ACC112 (cell line): ENCODE results near the gene HOXC4.

Source experiments
- H2AFZ ChIP-seq: fragments of 200-600 bp; sonication (generic); one replicate; pipeline ENCODE4 v1.6.0; 2017; ENCODE audit warnings: antibody characterized with exemption, low read length; ENCODE audit not compliant: unreplicated experiment
- H3K27ac ChIP-seq: fragments of 200-600 bp; sonication (generic); 2 replicates; pipeline ENCODE4 v1.5.1; 2014; ENCODE audit warnings: low read depth, mild to moderate bottlenecking, antibody characterized with exemption, low read length, moderate library complexity
- H3K27me3 ChIP-seq: fragments of 200-600 bp; sonication (generic); 2 replicates; pipeline ENCODE4 v1.6.1; 2014; ENCODE audit warnings: mild to moderate bottlenecking, antibody characterized with exemption, low read length, moderate library complexity, mixed read lengths; ENCODE audit not compliant: insufficient read depth
- H3K36me3 ChIP-seq: fragments of 200-600 bp; sonication (generic); 2 replicates; pipeline ENCODE4 v1.6.1; 2016; ENCODE audit warnings: mild to moderate bottlenecking, antibody characterized with exemption, low read length, moderate library complexity, mixed read lengths; ENCODE audit not compliant: insufficient read depth
- H3K4me1 ChIP-seq: fragments of 200-600 bp; sonication (generic); one replicate; pipeline ENCODE4 v1.6.1; 2016; ENCODE audit warnings: low read length, mixed read lengths; ENCODE audit not compliant: insufficient read depth, unreplicated experiment, control insufficient read depth
- H3K4me3 ChIP-seq: fragments of 200-600 bp; sonication (generic); 2 replicates; pipeline ENCODE4 v1.5.1; 2014; ENCODE audit warnings: mild to moderate bottlenecking, low read depth, low read length
- H3K79me2 ChIP-seq: fragments of 200-600 bp; sonication (generic); one replicate; pipeline ENCODE4 v1.6.0; 2016; ENCODE audit warnings: low read length; ENCODE audit not compliant: control insufficient read depth, unreplicated experiment, insufficient read depth

Gene HOXC4

DNA sequence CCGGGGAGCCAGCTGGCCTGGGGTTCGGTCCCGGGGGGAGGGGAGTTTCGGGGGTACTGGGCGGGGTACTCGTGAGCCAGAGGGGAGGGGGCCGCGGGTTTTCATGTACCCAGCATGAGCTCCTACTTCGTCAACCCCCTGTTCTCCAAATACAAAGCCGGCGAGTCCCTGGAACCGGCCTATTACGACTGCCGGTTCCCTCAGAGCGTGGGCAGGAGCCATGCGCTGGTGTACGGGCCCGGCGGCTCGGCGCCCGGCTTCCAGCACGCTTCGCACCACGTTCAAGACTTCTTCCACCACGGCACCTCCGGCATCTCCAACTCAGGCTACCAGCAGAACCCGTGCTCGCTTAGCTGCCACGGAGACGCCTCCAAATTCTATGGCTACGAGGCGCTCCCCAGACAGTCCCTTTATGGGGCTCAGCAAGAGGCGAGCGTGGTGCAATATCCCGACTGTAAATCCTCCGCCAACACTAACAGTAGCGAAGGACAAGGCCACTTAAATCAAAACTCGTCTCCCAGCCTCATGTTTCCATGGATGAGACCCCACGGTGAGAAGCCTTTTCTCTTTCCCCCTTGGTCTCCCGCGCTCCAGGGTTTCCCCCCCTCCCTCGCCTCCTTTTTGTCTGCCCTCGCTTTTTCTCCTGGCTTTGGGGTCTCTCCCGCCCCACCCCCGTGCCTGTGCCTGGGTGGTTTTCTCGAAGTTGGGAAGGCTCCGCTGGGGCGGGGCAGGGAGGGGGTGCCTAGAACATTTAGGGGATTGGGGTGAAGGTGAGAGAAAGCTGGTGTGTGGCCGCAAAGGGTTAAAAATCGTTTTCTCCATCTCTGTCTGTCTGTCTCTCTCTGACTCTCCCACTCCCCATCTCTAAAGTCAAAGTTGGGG, 44.2 kb upstream of the HOXC4 start:
- H3K27me3 ChIP-seq = peaks cover 3% of the 10 kb centered on the region; the same call in 1 of the 2 replicates
- H3K4me1 ChIP-seq = peaks cover 46% of the 10 kb centered on the region
- peaks cover 7% of the 10 kb centered on the region for H3K79me2 ChIP-seq
- H3K27ac ChIP-seq = no peak overlapping the region
- peak overlapping the region; percentile 93 for H2AFZ ChIP-seq
- no peaks in the 10 kb centered on the region for H3K36me3 ChIP-seq
- H3K4me3 ChIP-seq = peak overlapping the region; percentile 80

GRCh38 chr12:54010053-54010971, 43.3 kb upstream of the HOXC4 start:
- H3K4me3 ChIP-seq = peak overlapping the region; percentile 80
- H3K27me3 ChIP-seq = peaks cover 2% of the 10 kb centered on the region; the same call in 1 of the 2 replicates
- peaks cover 7% of the 10 kb centered on the region for H3K79me2 ChIP-seq
- peak overlapping the region; percentile 93 for H2AFZ ChIP-seq
- peaks cover 48% of the 10 kb centered on the region for H3K4me1 ChIP-seq
- no peak overlapping the region for H3K27ac ChIP-seq
- no peaks in the 10 kb centered on the region for H3K36me3 ChIP-seq

- Histone ChIP-seq H3K79me2 (peaks cover 7% of the 10 kb centered on the region), H3K4me3 (peak overlapping the region; percentile 80), H3K4me1 (peaks cover 54% of the 10 kb centered on the region), H2AFZ (no peak overlapping the region), H3K27me3 (no peaks in the 10 kb centered on the region), H3K27ac (no peak overlapping the region), H3K36me3 (no peaks in the 10 kb centered on the region)
Measured at GRCh38 chr12:54010972-54011664, 42.5 kb upstream of the HOXC4 start.

DNA sequence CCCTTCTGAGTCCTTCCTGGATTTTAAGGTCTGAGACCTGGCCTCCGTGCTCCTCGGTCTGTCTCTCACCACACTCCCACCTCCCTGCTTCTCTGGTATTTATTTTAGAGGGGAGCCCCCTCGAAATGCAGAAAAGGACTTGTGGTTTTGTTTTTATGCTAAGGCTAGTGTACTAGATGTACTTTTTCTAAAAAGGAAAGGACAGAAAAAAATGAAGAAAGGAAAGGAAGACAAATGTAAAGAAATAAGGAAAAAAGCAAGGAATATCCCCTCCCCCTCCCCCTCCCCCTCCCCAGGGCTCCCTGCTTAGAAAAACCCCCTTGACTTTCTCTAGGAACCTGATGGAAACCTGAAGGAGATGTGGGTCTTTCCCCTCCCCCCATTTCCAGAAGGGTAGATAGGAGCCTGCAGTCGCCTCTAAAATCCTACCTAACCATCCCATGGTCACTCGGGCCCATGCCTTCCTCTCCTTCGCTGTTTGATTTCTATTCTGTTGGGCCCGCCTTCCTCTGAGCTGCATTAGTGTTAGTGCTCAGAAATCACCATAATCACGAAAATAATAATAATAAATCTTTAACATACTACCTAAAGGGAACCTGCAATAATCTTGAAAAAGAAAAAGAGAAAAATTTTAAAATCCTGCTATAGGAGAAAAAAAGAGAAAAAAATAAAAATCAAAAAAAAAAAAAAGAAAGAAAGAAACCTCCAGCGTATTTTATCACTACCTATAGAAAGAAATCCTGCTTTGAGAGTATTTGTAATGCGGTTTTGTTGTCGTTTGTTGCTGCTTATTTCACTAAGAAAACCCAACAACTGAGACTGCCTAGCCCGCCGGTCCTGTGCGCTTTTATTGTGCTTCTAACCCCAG, 41.7 kb upstream of the HOXC4 start:
- Histone ChIP-seq H2AFZ (no peak overlapping the region), H3K36me3 (no peaks in the 10 kb centered on the region), H3K4me3 (peak overlapping the region; percentile 80), H3K4me1 (peaks cover 51% of the 10 kb centered on the region), H3K79me2 (peaks cover 7% of the 10 kb centered on the region), H3K27me3 (no peaks in the 10 kb centered on the region), H3K27ac (no peak overlapping the region)

DNA sequence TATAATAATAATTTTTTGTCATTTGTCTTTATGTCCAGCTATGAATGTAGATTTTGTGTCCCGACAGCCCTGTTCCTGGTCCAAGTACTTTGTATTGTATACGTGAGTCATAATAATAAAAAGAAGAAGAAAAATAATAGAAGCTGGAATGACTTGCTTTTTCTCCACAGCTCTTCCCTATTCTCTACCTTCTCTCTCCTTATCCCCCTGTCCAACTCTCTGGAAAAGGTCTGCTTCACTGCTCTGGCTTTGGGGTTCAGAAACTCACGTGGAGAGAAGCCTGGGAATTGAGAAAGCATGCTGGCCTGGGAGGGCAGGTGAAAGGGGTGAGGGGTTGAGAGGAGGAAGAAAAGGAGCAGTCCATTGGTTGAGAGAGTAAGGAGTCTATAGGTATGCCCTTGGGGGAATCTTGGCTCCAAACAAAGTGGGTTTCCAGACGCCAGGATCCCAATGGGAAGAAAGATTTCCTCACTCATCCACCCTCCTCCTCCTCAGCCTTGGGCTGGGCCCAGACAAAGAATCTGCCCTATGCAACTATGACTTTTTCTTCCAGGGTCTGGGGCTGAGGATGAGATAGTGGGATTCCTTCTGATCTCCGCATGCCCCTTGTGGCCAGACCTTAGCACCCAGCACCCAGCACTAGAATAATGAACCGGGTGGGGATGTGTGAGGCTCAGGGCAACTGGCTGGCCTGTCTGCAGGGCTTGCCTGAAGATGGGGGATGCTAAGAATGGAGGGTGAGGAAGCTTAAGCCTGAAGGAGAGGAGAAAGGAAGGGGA, 40.8 kb upstream of the HOXC4 start:
- Histone ChIP-seq H3K79me2 (peaks cover 7% of the 10 kb centered on the region), H3K27ac (peak overlapping the region; percentile 51; the same call in 1 of the 2 replicates), H3K4me1 (peaks cover 44% of the 10 kb centered on the region), H3K36me3 (no peaks in the 10 kb centered on the region), H3K4me3 (no peak overlapping the region), H2AFZ (no peak overlapping the region), H3K27me3 (no peaks in the 10 kb centered on the region)

- H3K4me3 ChIP-seq = peak overlapping the region; percentile 42
- H3K4me1 ChIP-seq = peaks cover 45% of the 10 kb centered on the region
- no peak overlapping the region for H3K27ac ChIP-seq
- H3K79me2 ChIP-seq = peaks cover 6% of the 10 kb centered on the region
- H2AFZ ChIP-seq = no peak overlapping the region
- no peaks in the 10 kb centered on the region for H3K36me3 ChIP-seq
- no peaks in the 10 kb centered on the region for H3K27me3 ChIP-seq
Measured at GRCh38 chr12:54014377-54015017, 39.1 kb upstream of the HOXC4 start.

GRCh38 chr12:54015018-54015931, 38.4 kb upstream of the HOXC4 start:
- Histone ChIP-seq H3K27me3 (no peaks in the 10 kb centered on the region), H3K4me3 (peak overlapping the region; percentile 61; the same call in 1 of the 2 replicates), H3K36me3 (no peaks in the 10 kb centered on the region), H2AFZ (no peak overlapping the region), H3K4me1 (peaks cover 41% of the 10 kb centered on the region), H3K79me2 (no peaks in the 10 kb centered on the region), H3K27ac (no peak overlapping the region)

- H3K79me2 ChIP-seq = no peaks in the 10 kb centered on the region
- peak overlapping the region; percentile 61 for H3K4me3 ChIP-seq
- peaks cover 35% of the 10 kb centered on the region for H3K4me1 ChIP-seq
- H3K27ac ChIP-seq = no peak overlapping the region
- H3K27me3 ChIP-seq = no peaks in the 10 kb centered on the region
- no peaks in the 10 kb centered on the region for H3K36me3 ChIP-seq
- peak overlapping the region; percentile 69 for H2AFZ ChIP-seq
Measured at GRCh38 chr12:54016051-54016450, 37.6 kb upstream of the HOXC4 start.
